DMS153 treated with DMSO at 0.1 percent for 48 hours (cell line): Measurements from ENCODE around the gene MYRFL.

ENCODE experiments used
- DNase-seq: peaks from one replicate; lab custom pipeline; 2025; ENCODE audit not compliant: unreplicated experiment; lab: John Stamatoyannopoulos, UW

Gene MYRFL

GRCh38 chr12:69896653-69897381, 71.8 kb downstream of the MYRFL start:
- DNase-seq: no peak

- no peak for DNase-seq
These were observed 72.7 kb downstream of the MYRFL start for GRCh38 chr12:69897744-69898143.

- no peak for DNase-seq
These were observed 73.2 kb downstream of the MYRFL start for GRCh38 chr12:69898236-69898635.

- DNase-seq: peak; percentile 87
These were observed 75.7 kb downstream of the MYRFL start for GRCh38 chr12:69900720-69901131.

DNA sequence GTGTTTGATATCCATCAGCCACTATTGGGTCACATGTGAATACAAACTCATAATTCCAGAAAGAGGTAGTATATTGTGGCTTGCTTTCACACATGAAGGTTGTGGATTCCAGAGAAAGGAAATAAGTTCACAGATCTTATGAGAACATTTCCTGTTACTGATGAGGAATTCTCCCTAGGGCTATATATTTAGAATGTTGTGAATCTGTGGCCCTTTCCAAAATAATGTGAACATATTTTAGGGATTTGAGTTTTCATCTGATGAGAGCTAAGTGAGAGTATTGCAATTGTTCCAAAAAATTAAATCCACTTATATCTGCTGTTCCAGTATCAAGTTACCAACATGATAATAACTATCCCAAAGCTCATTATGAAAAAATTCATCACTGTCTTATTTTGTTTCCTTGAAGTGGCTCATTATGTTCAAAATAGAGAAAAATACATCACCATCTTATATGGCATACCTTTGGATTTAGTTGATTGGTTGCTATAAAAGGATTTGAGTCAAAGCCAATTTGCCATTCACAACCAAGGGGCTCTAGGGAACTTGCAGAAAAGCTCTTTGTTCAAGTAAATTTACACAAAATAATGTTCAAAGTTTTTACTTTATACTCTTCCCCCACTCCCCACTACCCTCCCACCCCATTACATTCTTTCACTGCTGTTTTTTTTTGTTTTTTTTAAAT, 76.3 kb downstream of the MYRFL start:
- no peak for DNase-seq

- DNase-seq: no peak
These were observed 78.5 kb downstream of the MYRFL start for GRCh38 chr12:69903548-69903947.

DNA sequence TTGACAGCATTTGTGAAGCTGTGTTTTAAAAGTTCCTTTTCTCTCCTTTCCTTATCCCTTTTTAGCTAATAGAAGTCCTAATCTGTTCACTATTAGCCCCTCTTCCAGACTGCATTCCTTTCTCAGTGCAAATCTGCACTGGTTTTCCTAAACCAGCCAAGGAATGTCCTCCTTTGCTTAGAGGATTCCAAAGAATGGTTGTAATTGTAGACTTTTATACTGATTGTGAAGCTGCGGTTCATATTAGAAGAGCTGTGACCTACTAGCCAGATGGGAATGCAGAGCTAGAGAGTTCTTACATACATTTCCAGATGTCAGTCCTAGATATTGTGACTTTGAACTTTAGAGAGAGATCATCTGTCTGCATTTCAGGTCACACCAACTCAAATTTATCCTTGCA, 79.8 kb downstream of the MYRFL start:
- no peak for DNase-seq

DNA sequence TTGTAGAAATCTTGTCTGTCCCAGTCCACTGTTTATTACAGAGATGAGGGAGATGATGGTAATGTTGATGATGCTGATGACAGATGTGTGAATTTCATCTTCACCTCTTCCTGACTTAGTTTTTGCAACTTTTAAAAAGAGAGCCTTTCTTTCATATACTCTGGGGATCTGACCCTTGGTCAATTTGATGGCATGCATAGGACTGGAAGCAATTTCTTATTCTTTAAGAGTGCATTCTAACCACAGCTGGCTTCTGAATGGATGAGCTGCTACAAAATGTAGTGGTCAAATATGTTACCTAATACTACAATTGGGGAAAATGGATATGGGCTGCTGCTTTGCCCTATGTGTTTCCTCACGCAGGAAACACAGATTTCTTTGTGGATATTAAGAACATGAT, 80.8 kb downstream of the MYRFL start:
- no peak for DNase-seq

GRCh38 chr12:69906411-69907216, 81.6 kb downstream of the MYRFL start:
- no peak for DNase-seq

DNA sequence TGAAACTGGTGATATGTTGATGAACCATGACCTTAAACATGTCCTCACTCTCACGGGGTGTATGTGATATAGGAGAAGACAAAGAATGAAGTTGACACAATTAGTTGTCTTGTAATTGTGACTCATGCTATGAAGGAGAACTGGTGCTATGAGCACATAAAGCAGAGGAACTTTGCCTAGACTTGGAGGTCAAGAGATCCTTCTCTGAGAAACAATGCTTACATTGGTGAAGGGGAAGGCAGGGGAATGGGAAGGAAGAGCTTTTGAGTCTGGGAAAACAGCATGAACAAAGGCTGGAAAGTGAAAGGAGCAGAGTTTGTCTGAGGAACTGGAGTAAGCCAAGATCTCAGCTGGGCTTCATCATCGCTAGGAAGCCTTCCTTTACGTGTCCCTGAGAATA, 83.2 kb downstream of the MYRFL start:
- DNase-seq: no peak

GRCh38 chr12:69910694-69911093, 85.7 kb downstream of the MYRFL start:
- DNase-seq: no peak

DNA sequence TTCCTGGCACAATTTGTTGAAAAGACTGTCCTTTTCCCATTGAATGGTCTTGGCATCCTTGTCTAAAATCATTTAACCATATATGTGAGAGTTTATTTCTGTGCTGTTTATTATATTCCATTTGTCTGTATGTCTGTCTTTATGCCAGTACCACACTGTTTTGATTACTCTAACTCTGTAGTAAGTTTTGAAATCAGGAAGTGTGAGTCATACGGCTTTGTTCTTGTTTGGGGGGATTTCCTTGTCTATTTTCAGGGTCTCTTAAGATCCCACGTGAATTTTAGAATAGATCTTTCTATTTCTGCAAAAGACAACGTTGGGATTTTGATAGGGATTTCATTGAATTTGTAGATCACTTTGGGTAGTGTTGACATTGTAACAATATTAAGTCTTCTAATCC, 88.5 kb downstream of the MYRFL start:
- no peak for DNase-seq

GRCh38 chr12:69915964-69916363, 90.9 kb downstream of the MYRFL start:
- DNase-seq: no peak

DNA sequence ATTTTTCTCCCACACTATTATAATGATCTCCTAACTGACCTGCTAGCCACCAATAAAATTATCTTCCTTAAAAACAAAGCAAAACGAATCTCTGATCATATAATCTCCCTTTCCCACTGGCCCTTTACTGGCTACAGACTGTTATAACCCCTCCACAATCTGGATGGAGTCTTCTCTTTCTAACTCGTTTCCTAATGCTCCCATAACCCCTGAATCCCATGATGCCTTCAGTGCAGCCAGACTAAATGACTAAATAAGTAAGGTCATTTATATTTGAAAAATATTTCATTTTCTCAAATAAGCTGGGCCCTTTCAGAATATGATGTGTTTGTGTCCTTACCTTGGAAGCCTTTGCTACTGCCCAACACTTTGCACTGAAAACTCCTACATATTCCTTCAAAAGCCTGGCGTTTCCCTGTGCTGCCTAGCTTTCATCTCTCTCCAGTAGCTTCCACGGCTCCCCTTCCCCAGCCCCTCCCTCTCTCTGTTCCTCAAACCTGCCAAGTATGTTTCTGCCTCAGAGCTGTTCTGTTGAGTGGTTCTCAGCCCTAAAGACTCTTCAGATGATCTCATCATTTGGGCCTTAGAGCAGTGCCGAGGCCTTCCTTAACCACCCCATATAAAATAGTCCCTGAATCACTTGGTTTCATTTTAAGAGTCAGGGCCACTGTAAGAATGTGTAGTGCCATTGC, 91.7 kb downstream of the MYRFL start:
- no peak for DNase-seq

- no peak for DNase-seq
These were observed 93.3 kb downstream of the MYRFL start for GRCh38 chr12:69918287-69918686.

GRCh38 chr12:69919495-69919894, 94.5 kb downstream of the MYRFL start:
- no peak for DNase-seq

DNA sequence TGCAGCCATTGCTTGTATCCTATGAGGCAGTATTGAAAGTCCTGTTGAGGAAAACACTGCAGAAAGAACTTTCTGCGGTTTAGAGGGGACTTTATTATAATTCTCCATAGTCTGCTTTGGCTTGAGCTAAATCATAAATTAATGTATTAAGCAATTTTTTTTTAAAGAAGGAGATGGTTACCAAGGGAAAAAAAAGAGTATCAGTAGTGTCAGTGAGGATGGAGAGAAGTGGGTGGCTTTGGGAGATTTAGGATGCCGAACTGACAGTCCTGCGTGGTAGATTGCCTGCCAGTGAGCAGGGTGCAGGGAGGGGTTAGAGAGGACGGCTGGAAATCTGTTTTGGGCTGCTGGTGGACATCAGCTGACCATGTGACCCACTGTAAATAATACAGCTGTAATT, 96.8 kb downstream of the MYRFL start:
- no peak for DNase-seq

DNA sequence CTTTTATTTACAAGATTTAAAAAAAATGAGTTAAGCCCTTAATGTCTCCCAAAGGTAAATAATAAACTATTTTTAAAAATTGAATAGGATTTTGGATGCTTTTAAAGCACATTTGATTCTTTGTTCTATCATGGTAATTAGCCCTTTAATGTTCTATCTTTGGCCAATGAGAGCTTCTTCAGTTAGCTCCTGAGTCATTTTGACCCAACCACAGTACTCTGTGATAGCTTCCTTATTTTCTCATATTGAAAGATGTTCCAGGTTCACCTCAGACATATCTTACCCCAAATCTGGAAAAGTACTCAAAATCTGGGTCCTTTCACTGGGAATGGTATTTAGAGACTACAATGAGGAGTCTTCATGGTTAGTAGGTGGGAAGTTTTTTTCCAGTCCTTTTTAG, 98.0 kb downstream of the MYRFL start:
- no peak for DNase-seq

DNA sequence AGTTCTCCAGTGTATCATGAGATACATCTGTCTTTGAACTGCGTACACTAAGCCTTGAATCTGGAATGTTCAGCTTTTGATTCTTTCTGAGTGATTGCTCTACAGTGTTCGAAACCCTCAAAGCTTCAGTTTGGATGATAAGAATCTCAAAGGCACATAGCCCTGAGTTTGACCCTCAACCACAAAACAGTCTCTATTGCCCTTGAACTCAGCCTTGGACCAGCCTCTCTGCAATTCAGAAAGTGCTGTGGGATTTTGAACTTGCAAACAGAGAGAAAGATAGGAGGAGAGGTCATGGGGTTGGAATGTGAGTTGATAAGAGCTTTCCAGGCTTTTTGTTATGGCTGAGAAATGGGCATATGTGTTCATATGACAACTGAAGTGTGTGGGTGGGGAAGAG, 100.3 kb downstream of the MYRFL start:
- DNase-seq: no peak

GRCh38 chr12:69927164-69927563, 102.1 kb downstream of the MYRFL start:
- no peak for DNase-seq

DNA sequence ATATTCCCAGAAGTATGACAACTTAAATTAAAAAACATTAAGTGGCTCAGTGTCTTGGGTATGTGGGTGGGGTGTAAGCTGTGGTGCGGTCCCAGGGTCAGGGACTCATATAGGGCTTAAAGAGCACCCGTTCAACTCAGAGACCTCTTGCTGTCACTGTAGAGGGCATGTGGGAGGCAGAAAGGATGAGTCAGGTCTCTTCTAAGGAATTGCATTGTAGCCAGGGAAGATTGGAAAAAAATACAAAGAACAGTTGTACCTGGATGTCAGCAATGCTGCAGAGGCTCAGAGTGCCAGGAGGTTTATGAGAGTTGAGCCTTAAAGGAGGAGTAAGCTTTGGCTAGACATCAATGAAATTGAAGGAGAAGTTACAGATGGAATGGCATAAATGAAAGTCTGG, 104.1 kb downstream of the MYRFL start:
- DNase-seq: no peak
